ENCODE results near the gene DLG5.

Gene DLG5

GRCh38 chr10:77810446-77811335, 115.9 kb downstream of the DLG5 start:
- no peak for DNase-seq

DNA sequence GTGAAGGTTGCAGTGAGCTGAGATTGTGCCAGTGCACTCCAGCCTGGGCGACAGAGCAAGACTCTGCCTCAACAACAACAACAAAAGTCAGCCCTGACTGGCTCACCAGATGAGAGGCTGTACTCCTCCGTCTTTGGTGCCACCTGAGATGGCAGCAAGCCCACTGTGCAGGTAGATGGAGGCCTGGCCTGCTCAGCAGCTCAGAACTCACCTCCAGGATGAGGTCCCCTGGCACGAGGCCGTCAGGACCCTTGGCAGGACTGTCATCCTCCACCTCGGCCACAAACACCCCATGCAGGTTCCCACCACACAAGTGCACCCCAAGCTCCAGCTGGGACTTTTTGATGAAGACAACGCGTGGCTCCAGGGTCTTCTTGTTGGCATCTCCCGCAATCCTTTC, 117.2 kb downstream of the DLG5 start:
- DNase-seq, result no peak

DNA sequence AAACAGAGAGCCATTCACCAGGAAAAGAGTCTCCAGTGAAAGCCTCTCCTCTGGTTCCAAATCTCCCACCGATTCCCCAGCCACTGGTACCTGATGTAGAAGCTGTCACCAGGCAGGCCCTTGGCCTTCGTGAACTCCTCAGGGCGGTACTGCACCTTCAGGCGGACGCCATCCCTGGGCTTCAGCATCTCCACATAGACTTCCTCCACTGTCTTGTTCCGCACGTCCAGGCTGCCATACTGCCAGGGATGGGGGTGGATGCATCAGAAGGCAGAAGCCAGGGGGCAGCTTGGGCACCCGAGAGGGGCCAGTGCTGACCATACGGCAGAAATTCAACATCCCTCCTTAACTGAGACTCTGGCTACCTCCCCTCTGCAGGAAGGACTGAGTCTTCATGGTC, 118.8 kb downstream of the DLG5 start:
- DNase-seq, result no peak

DNA sequence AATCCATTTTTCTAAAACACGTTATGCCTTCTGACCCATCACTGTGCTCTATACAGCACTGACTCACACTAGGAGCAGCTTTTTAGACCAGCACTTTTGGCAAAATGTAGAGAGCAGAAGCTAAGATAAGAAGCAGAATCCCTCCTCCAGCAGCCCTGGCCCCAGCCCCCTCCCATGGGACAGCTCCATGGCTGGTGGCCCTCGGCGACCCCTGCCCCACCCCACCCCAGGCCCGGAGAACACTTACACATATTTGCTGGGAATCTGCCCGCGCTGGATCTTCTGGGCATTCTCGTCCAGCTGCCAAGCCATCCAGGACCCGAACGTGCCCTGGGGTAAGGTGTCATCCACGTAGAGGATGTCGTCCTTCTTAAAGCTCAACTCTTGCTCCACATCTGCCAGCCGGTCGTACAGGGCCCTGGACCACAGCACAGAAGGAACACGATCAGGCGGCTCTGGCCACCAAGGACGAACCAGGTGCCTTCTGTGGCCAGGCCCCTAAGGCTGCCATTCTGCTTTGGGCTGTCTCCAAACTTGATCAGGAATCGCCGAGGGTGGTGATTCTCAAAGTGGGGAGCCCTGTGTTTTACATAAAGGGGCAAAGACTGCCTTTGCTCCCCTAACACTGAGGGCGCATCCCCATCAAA, 119.9 kb downstream of the DLG5 start:
- DNase-seq, result no peak

GRCh38 chr10:77805676-77806075, 120.9 kb downstream of the DLG5 start:
- DNase-seq, result no peak

DNA sequence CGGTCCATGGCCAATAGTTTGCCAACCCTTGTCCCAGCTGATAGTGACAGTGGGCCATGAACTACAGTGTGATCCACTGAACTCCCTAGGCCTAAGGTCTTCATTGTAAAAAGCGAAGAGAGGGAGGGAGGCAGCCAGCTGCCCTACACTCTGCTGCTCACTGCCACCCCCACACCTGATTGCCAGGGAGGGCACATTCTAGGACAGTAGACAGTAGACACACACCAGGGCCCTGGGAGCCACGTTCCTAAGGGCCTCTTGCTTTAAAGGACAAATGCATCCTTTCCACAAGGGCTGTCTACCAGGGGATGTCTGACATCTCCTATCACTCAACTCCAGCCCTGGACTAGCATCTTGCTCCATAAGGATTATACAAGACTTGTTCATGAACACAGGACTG, 122.2 kb downstream of the DLG5 start:
- no peak for DNase-seq

GRCh38 chr10:77801474-77802161, 124.9 kb downstream of the DLG5 start:
- peak; percentile 49 for DNase-seq

- DNase-seq, result no peak
These were observed 125.8 kb downstream of the DLG5 start for GRCh38 chr10:77800738-77801266.

DNA sequence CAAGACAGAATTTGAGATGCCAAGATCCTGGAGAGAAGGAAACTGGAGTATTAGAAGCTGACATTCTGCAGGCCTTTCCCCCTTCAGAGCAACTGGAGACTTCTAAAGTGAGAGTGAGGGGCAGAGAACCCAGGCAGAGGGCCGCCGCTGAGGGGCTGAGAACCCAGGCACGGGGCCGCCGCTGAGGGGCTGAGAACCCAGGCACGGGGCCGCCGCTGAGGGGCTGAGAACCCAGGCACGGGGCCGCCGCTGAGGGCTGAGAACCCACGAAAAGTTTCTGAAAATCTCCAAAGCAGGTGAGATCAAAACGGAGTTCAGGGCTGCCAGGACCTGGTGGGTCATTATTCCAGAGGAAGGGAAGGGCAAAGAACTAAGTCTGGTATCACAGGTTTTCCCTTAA, 126.2 kb downstream of the DLG5 start:
- DNase-seq, result no peak

DNA sequence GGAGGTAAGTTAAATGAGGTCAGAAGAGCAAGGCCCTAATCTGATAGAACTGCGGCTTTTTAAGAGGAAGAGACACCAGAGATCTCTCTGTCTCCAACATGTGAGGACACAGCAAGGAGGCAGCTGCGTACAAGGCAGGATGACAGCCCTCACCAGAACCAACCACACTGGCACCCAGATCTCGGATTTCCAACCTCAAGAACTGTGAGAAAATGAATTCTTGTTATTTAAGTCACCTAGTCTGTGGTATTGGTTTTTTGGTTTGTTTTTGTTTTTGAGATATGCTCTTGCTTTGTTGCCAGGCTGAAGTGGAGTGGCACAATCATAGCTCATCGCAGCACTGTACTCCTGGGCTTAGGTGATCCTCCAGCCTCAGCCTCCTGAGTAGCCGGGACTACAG, 127.2 kb downstream of the DLG5 start:
- no peak for DNase-seq

DNA sequence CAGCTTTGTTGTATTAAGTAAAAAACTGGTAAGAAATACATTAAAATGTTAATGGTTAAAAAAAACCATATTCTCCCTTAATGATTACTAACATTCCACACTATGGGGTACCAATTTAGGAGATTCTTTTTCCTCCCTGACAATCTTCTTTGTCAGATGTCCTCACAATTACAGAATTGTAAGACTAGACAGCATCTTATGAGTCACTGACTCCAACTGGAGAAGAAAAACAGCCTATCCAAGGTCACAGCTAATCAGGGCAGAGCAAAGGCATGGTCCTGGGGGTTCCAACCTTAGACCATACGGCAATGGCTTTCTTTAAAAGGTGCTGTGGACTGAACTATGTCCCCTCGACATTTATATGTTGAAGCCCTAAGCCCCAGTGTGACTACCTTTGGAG, 127.6 kb downstream of the DLG5 start:
- no peak for DNase-seq

- DNase-seq, result no peak
These were observed 130.1 kb downstream of the DLG5 start for GRCh38 chr10:77796311-77796915.

DNA sequence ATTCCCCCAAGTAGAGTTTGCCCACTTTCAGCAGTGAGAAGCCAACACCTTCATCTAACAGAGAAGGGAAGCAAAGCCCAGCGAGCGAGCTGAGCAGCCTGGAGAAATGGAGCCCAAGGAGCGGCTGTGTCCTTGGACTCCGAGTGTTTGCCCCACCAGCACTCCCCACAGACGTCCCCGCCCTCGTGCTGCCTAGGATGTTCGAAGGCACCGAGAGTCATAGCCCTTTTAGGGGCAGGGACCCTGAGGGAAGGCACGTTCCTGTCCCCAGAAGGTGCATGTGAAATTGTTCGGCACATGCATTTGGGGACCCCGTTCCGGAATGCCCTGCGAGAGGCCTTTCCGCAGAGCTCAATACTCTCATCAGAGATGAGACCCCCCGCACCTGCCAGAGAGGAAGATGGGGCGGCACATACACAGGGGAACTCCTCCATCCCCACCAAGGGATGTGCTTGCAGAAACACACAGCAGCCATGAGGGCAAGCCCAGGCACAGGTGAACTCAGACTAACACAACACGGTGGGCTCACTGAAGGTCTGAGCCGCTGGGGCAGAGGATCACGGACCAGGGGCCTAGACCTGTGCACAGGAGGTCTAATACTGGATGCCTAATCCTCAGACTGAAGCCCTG, 131.0 kb downstream of the DLG5 start:
- DNase-seq, result no peak

DNA sequence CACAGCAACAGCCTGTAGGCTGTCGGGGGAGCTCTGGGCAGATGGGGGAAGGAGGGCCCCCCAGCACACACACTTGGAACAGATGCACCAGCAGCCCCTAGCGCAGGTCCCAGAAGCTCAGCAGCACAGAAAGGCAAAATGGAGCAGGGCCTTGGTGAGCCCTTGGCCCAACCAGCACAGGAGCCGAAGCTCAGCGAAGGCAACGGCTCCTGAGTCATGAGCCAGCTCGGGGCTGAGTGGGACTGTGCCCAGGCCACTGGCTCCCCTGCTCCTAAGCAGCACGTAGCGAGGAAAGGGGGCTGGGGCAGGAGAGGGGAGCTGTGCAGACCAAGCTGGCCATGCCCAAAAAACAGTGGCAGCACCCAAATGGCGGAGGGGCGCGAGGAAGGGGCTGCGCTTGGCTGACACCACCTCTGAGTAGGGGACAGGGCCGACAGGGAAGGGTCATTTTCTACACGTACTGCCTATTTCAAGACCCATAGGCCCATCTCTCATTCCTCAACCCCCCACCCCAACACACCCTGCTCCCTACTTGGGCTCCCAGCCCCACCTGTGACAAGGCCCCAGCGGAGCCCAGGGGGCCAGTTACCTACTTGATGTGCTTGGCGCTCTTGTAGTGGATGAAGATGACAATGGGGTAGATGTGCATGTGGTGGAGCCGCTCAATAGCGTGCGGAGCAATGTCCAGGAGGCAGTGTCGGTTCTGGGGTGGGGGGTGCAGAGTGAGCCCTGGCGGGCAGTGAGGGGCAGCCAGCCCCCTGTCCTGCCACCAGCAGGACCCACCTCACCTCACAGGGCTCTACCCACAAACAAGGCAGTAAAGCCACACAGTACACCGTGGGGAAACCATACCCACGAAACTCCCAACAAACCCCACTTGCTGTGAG, 132.1 kb downstream of the DLG5 start:
- no peak for DNase-seq

- no peak for DNase-seq
These were observed 132.7 kb downstream of the DLG5 start for GRCh38 chr10:77793831-77794230.

GRCh38 chr10:77792155-77792554, 134.4 kb downstream of the DLG5 start:
- no peak for DNase-seq

DNA sequence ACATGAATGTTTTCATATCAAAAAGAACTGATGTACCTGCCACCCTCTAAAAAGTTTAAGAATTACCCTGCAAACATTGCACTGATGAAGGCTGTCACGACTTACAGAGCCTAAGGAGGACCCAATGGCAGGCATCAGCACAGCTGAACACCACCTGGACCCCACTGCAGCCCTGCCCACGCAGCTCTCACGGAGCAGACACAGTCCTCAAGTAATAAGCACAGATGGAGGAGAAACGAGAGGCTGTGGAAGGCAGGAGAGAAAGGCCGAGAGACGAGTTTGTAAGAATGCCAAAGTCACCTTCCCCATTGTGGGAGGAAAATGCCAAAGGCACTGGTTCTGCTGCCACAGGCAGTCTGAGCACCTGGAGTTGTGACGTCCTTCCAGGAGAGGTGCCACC, 135.0 kb downstream of the DLG5 start:
- DNase-seq, result no peak

- DNase-seq, result no peak
These were observed 136.7 kb downstream of the DLG5 start for GRCh38 chr10:77789861-77790260.

GRCh38 chr10:77789016-77789415, 137.5 kb downstream of the DLG5 start:
- DNase-seq, result no peak

GRCh38 chr10:77788496-77789010, 138.0 kb downstream of the DLG5 start:
- no peak for DNase-seq

- DNase-seq, result no peak
These were observed 139.1 kb downstream of the DLG5 start for GRCh38 chr10:77787440-77787839.

All from stimulated activated CD4-positive, alpha-beta T cell treated with anti-CD3 and anti-CD28 coated beads, Interleukin-15, amount 100 ng/mL, for 24 hours (primary cell).